ENCODE measurements around the gene FANCI.

DNA sequence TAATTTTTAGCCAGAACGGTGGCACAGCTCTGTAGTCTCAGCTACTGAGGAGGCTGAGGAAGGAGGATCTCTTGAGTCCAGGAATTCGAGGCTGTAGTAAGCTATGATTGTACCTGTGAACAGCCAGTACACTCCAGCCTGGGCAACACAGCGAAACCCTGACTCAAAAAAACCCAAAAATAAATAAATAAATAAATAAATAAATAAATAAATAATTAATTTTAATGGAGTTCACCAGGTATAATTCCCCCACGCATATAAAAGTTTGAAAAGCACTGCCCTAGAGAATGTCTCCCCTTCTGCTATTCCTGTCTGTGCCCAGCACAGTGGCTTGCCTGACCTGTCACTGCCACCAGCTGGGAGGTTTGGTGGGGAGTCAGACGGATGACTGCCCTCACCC, 18.2 kb upstream of the FANCI start:
- TF ChIP-seq, protein P1, sequence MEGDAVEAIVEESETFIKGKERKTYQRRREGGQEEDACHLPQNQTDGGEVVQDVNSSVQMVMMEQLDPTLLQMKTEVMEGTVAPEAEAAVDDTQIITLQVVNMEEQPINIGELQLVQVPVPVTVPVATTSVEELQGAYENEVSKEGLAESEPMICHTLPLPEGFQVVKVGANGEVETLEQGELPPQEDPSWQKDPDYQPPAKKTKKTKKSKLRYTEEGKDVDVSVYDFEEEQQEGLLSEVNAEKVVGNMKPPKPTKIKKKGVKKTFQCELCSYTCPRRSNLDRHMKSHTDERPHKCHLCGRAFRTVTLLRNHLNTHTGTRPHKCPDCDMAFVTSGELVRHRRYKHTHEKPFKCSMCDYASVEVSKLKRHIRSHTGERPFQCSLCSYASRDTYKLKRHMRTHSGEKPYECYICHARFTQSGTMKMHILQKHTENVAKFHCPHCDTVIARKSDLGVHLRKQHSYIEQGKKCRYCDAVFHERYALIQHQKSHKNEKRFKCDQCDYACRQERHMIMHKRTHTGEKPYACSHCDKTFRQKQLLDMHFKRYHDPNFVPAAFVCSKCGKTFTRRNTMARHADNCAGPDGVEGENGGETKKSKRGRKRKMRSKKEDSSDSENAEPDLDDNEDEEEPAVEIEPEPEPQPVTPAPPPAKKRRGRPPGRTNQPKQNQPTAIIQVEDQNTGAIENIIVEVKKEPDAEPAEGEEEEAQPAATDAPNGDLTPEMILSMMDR (conservative IDR thresholded peaks at IDR 0.05) = no peak
- no peak for TF ChIP-seq ZFX (IDR thresholded peaks at IDR 0.05)
